Body of pancreas (tissue), 4 donors: ENCODE data around the gene ERV3-1.
"Not testable (repeated sequence)": the region's sequence is repeated elsewhere in the genome, so short reads cannot be mapped to it uniquely, and the experiment has no call there.

Source experiments
- CTCF ChIP-seq, 7 experiments: fragments of 450-650 bp in 4 of 7; fragments of 200-600 bp in 3 of 7; sonication (generic) in 3 of 7; IDR thresholded peaks; one replicate each; pipeline ENCODE4 v1.5.1; 2016 to 2019; ENCODE audit warnings: antibody characterized with exemption in 7 of 7
- POLR2A ChIP-seq, 3 donors: fragments of 450-650 bp; IDR thresholded peaks; one replicate each; pipeline ENCODE4 v1.6.1; 2016; ENCODE audit warnings: antibody characterized with exemption in 3 of 3, mild to moderate bottlenecking in 2 of 3

GRCh38 chr7:65035469-65035868, 29.0 kb upstream of the ERV3-1 start:
- not testable (repeated sequence) for TF ChIP-seq CTCF, POLR2A (IDR thresholded peaks at IDR 0.05)
